Keratinocyte (primary cell): ENCODE measurements around the gene NUP85. TPM values are rescaled to one million over a fixed set of nuclear protein-coding genes. Genes with fewer than 3 reads are reported as not detected.

Source experiments
- DNase-seq: peaks from one replicate; pipeline ENCODE4 v3.0.0-alpha.2; 2011; ENCODE audit warnings: low read depth, missing footprints, low spot score
- FAIRE-seq: peaks from 2 replicates; lab custom pipeline; 2011; peaks lifted over from hg19 to GRCh38; lab: Jason Lieb, UNC
- H2AFZ ChIP-seq: 2 replicates; pipeline ENCODE4 v1.6.0; 2012; ENCODE audit warnings: low read length, control low read depth, inconsistent platforms; ENCODE audit not compliant: control insufficient read depth
- H3K27ac ChIP-seq: 2 replicates; pipeline ENCODE4 v1.5.1; 2011; ENCODE audit warnings: low read length; ENCODE audit not compliant: control insufficient read depth, insufficient read depth
- H3K27me3 ChIP-seq: 3 replicates; pipeline ENCODE4 v1.6.0; 2011; ENCODE audit warnings: low read length; ENCODE audit not compliant: control insufficient read depth, insufficient read depth; ENCODE audit errors: extremely low read depth
- H3K36me3 ChIP-seq, 2 experiments: 2 replicates in 1 of 2; 3 replicates in 1 of 2; pipeline ENCODE4 v1.5.1; 2011; ENCODE audit warnings: low read length in 2 of 2, mild to moderate bottlenecking in 1 of 2; ENCODE audit not compliant: control insufficient read depth in 2 of 2, insufficient read depth in 2 of 2; ENCODE audit errors: extremely low read depth in 1 of 2
- H3K4me1 ChIP-seq: 3 replicates; pipeline ENCODE4 v1.5.1; 2011; ENCODE audit warnings: low read length; ENCODE audit not compliant: control insufficient read depth, insufficient read depth; ENCODE audit errors: extremely low read depth
- H3K4me2 ChIP-seq: 3 replicates; pipeline ENCODE4 v1.6.0; 2011; ENCODE audit warnings: low read depth, low read length; ENCODE audit not compliant: control insufficient read depth, insufficient read depth; ENCODE audit errors: extremely low read depth
- H3K4me3 ChIP-seq, 3 experiments: fragments of 200-600 bp in 1 of 3; sonication (generic) in 1 of 3; 2 replicates in 2 of 3; 3 replicates in 1 of 3; pipeline ENCODE4 v1.5.1; 2011 to 2016; ENCODE audit warnings: low read length in 3 of 3, mild to moderate bottlenecking in 3 of 3, control low read depth in 2 of 3, inconsistent platforms in 1 of 3, low read depth in 1 of 3, mixed read lengths in 1 of 3, mixed run types in 1 of 3, moderate library complexity in 1 of 3; ENCODE audit not compliant: control insufficient read depth in 2 of 3, insufficient read depth in 2 of 3; ENCODE audit errors: extremely low read depth in 1 of 3
- H3K79me2 ChIP-seq: 2 replicates; pipeline ENCODE4 v1.6.0; 2012; ENCODE audit warnings: low read length; ENCODE audit not compliant: control insufficient read depth, insufficient read depth
- H3K9ac ChIP-seq: 3 replicates; pipeline ENCODE4 v1.6.0; 2011; ENCODE audit warnings: low read length; ENCODE audit not compliant: control insufficient read depth, insufficient read depth; ENCODE audit errors: extremely low read depth
- H3K9me1 ChIP-seq: 3 replicates; pipeline ENCODE4 v1.6.0; 2011; ENCODE audit warnings: low read length; ENCODE audit not compliant: control insufficient read depth, insufficient read depth; ENCODE audit errors: extremely low read depth
- H3K9me3 ChIP-seq: 2 replicates; pipeline ENCODE4 v1.5.1; 2012; ENCODE audit warnings: low read depth, low read length; ENCODE audit not compliant: control insufficient read depth
- H4K20me1 ChIP-seq: 3 replicates; pipeline ENCODE4 v1.6.0; 2011; ENCODE audit warnings: low read length; ENCODE audit not compliant: control insufficient read depth, insufficient read depth; ENCODE audit errors: extremely low read depth
- CTCF ChIP-seq, 3 experiments: IDR thresholded peaks in 1 of 3; conservative IDR thresholded peaks in 1 of 3; optimal IDR thresholded peaks in 1 of 3; 2 replicates in 2 of 3; 3 replicates in 1 of 3; pipeline versions ENCODE3 to v1.5.1; 2011; ENCODE audit warnings: low read length in 3 of 3, mild to moderate bottlenecking in 3 of 3, moderate library complexity in 2 of 3, control low read depth in 1 of 3, inconsistent platforms in 1 of 3; ENCODE audit not compliant: insufficient read depth in 2 of 3; ENCODE audit errors: extremely low read depth in 1 of 3
- EZH2 ChIP-seq: IDR thresholded peaks from one replicate; pipeline ENCODE4 v1.6.1; 2012; ENCODE audit warnings: inconsistent platforms, mild to moderate bottlenecking, low read length, moderate library complexity
- dilution Hi-C: fragments of 300-500 bp; cut with MboI; formaldehyde crosslinking; loops from one replicate; pipeline ENCODE4 v1.7.0; 2020; ENCODE audit warnings: low sequenced_read_pairs; ENCODE audit not compliant: extremely low pct_ligation_motif_present
- polyA plus RNA-seq, 5 experiments: library from polyadenylated mRNA; depleted of rRNA in 3 of 5; stranded (reverse) in 3 of 5; stranded (forward) in 1 of 5; unstranded in 1 of 5; fragments of >200 nt; gene quantifications; 1 replicate in 1 of 5; 2 replicates in 3 of 5; 3 replicates in 1 of 5; pipeline versions ENCODE4 v1.2.1 to v1.2.3, GENCODE V29; 2011 to 2012; ENCODE audit warnings: missing spikeins in 2 of 5, low read depth in 1 of 5, low replicate concordance in 1 of 5

Gene NUP85
- polyA plus RNA-seq, 1 donor (not counting 4 experiments of a cell fraction or from before 2014, with no cell fraction given), result 64.4 TPM

- H3K4me2 ChIP-seq, result no peak overlapping the region
- FAIRE-seq, result no peak
- no peak for DNase-seq
- H3K27me3 ChIP-seq, result no peaks in the 10 kb centered on the region
- peaks cover 14 to 21% of the 10 kb centered on the region in 2 experiments for H3K36me3 ChIP-seq
- H2AFZ ChIP-seq, result no peak overlapping the region
- no peak overlapping the region for H3K27ac ChIP-seq
- peaks cover 13% of the 10 kb centered on the region for H3K4me1 ChIP-seq
- H3K4me3 ChIP-seq, result no peak overlapping the region
- peaks cover 48% of the 10 kb centered on the region for H3K79me2 ChIP-seq
- TF ChIP-seq EZH2, result no peak
- no peak for TF ChIP-seq CTCF (optimal IDR thresholded peaks at IDR 0.05 in 1 of 3, IDR thresholded peaks at IDR 0.05 in 1 of 3, conservative IDR thresholded peaks at IDR 0.05 in 1 of 3; ENCODE audit: extremely low read depth in 1 of 3, insufficient read depth in 2 of 3, low read length in 3 of 3)
- no peaks in the 10 kb centered on the region for H3K9me1 ChIP-seq
- no peak overlapping the region for H3K9ac ChIP-seq
- H3K9me3 ChIP-seq, result no peaks in the 10 kb centered on the region
- no peaks in the 10 kb centered on the region for H4K20me1 ChIP-seq
- dilution Hi-C loops, result no loop called here
Measured at GRCh38 chr17:75263055-75263454, 57.6 kb downstream of the NUP85 start.

GRCh38 chr17:75265614-75266315 is 60.3 kb downstream of the NUP85 start:
- H3K9ac ChIP-seq, result no peak overlapping the region
- H3K4me1 ChIP-seq, result peaks cover 12% of the 10 kb centered on the region
- no peak for FAIRE-seq

More at GRCh38 chr17:75265614-75266315, 60.3 kb downstream of the NUP85 start:
- TF ChIP-seq EZH2 (no peak), CTCF (optimal IDR thresholded peaks at IDR 0.05 in 1 of 3, IDR thresholded peaks at IDR 0.05 in 1 of 3, conservative IDR thresholded peaks at IDR 0.05 in 1 of 3; ENCODE audit: extremely low read depth in 1 of 3, insufficient read depth in 2 of 3, low read length in 3 of 3) (no peak)
- no peaks in the 10 kb centered on the region for H3K9me3 ChIP-seq
- H3K27ac ChIP-seq, result no peak overlapping the region
- peaks cover 14 to 21% of the 10 kb centered on the region in 2 experiments for H3K36me3 ChIP-seq
- no peak for DNase-seq
- no peak overlapping the region for H2AFZ ChIP-seq
- no peaks in the 10 kb centered on the region for H3K9me1 ChIP-seq
- peaks cover 22% of the 10 kb centered on the region for H3K79me2 ChIP-seq
- no peaks in the 10 kb centered on the region for H3K27me3 ChIP-seq
- no peaks in the 10 kb centered on the region for H4K20me1 ChIP-seq
- dilution Hi-C loops, result no loop called here
- H3K4me3 ChIP-seq, result no peak overlapping the region
- H3K4me2 ChIP-seq, result no peak overlapping the region
